Measurements from ENCODE around the gene GABRR3.

Gene GABRR3

DNA sequence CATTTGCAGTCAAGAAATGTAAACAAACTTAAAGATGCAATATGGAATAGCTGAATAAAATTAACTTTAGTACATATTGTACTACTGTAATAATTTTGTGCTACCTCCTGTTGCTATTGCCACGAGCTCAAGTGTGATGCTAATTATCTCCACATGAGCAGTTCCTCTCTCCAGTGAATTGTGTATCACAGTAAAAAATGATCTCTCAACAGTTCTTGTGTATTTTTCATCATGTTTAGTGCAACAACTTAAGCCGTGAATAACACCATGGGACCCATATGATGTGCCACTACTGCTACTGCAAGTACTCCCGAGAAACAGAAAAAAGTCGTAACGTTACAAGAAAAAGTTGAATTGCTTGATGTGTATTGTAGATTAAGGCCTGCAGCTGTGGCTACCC is 75.2 kb downstream of the GABRR3 start:
- no peak for DNase-seq (ENCODE audit: extremely low read depth in 1 of 2, low read depth in 1 of 2)

DNA sequence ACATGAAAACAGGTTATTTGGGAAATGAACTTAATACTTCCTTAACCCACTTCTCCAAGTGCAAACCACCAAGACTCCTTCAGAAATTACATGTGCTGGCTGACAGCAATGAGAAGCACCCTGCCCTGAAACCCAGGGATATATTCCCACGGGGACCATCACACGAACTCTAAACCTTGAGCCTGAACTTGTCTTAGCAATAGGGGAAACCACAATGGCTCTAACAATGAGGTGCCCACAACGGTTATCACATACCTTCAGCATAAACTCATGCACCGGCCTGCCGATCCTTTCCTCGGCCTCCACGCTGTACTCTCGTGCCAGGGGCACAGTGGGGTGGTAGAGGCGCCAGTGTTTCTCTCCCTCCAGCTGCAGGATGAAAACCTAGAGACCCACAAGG is 76.3 kb downstream of the GABRR3 start:
- no peak for DNase-seq (ENCODE audit: extremely low read depth in 1 of 2, low read depth in 1 of 2)

DNA sequence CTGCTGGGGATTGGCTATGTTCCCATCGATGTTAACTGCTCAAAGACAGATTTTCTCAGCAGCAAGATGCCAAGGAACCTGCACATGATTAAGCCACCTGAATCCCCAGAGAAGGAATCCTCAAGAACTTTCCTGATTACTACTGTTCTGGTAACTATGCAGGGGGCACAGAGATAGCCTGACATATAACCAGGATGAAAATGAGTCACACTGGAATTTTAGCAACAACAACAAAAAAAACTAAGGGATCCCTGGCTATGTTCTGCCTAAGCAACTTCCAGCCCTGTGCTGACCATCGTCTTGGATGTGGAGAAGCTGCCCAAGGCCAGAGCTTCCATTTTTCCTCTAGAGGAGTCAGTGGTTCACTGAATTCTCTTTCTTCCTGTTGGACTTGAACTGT is 76.7 kb downstream of the GABRR3 start:
- no peak for DNase-seq (ENCODE audit: extremely low read depth in 1 of 2, low read depth in 1 of 2)

DNA sequence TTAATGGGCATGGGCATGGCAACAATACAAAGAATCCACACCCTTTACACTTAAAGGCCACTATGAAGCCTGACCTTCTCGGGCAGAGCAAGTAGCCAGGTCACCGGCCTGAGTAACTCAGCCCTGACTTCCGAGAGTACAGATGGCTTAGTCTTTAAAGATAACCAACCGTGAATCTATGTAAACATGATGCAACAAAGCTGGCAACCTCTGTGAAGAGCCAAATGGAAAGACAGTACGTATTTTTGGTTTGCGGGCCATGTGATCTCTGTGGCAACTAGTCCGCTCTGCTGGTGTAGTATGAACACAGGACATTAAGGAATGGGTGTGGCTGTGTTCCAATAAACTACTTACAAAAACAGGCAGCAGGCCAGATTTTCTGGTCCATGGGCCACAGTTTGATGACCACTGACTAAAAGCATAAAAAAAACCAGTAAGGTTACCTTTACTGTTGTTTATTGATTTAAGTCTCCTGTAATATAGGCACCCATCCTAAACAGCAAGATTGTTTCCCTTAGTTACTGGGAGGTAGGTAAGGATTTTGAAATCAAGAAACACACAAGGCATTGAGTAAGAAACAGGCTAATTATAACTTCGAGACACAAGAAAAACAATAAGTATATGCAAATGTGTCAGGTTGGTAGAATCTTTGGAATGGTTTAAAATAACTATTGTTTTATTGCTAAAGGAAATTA is 77.4 kb downstream of the GABRR3 start:
- DNase-seq (ENCODE audit: extremely low read depth in 1 of 2, low read depth in 1 of 2), result no peak

DNA sequence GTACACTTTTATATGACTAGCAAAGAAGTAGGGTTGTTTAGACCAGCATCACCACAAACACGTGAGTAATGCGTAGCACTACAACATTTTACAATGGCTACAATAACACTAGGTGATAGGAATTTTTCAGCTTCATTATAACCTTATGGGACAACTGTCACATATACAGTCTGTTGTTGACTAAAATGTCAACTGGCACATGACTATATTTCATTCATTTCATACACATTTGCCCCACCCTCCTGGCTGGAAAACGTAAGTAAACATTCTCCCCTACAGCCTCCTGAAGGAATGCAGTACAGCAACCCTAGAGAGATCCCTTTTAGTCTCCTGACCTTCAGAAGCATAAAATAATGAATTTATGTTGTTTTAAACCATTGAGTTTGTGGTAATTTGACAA is 79.1 kb downstream of the GABRR3 start:
- DNase-seq (ENCODE audit: extremely low read depth in 1 of 2, low read depth in 1 of 2), result no peak

DNA sequence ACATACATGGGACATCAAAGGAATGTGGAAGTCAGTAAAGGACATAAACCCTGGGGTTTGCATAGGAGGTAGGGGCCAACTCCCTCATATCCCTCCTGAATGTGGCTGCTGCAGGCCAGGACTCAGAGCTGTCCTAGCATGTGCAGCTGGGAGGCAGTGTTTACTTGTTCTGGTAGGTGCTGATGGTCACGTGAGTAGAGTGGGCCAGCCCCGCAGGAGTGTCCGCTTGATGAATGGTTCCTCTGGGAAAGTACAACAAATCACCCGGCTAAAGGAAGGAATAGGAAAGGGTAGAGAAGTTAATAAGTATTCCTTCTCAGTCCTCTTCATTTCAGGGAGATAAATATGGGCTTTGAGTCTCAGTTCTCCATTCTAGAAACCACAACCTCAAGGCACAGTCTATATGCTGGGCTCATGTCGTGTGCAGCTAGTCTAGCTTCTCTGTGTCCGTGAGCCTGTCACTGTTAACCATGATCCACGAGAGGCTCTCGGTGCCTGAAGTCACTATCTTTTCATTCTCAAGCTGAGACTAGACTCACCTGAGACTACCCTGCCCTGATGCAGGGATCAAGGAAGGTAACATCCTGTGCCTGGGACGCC is 80.8 kb downstream of the GABRR3 start:
- DNase-seq (ENCODE audit: extremely low read depth in 1 of 2, low read depth in 1 of 2), result no peak

DNA sequence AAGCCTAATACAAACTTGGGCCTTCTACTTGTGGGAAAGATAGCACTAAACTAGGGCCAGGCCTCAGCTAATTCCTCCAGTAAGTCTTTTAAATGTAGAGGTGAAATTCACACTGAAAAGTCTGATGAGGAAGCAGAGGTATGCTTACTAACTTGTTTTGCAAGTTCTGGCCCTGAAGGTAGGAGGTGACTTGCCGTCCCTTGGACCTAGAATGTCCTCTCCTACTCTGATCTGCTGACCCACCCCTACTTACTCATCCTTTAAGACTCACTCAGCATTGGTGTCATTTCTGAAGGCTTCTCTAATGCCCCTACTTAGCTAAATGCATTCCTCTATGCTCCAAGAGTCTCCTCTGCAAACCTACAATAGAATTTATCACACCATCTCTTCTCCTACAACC is 82.2 kb downstream of the GABRR3 start:
- DNase-seq (ENCODE audit: extremely low read depth in 1 of 2, low read depth in 1 of 2), result no peak

DNA sequence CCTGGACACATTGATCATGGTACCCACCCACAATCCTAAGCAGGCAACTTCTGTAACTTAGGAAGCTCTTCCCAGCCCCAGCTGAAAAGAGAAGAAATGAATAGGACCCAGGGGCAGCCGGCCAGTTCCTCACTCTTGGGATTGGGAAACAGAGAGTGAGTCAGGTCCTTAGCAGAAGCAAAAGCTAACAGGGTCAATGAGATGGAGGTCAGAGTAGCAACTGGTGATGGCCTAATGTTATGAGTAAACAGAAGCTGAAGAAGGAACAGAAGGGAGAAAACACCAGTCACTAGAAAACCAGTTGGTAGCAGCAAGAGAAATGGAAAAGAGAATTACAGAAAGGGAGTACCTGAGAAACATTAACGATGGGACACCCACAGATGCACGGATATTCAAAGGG is 82.8 kb downstream of the GABRR3 start:
- no peak for DNase-seq (ENCODE audit: extremely low read depth in 1 of 2, low read depth in 1 of 2)

DNA sequence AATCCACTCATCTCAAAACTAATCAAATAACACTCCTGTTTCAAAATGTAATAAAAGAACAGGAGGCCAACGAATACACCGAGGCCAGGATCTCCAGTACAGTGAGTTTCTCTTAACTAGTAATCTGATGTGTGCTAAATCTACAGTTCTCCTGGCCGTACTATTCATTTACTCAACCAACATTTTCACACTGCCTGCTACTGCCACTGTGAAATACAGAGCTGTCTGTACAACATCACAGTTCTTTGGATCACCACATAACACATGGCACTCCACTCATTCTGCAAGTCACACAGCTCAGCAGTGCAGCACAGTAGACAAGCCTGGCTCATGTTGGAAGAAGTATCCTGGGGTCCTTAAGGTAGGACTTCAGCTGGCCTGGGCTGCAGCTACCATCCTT is 84.8 kb downstream of the GABRR3 start:
- DNase-seq (ENCODE audit: extremely low read depth in 1 of 2, low read depth in 1 of 2), result no peak

DNA sequence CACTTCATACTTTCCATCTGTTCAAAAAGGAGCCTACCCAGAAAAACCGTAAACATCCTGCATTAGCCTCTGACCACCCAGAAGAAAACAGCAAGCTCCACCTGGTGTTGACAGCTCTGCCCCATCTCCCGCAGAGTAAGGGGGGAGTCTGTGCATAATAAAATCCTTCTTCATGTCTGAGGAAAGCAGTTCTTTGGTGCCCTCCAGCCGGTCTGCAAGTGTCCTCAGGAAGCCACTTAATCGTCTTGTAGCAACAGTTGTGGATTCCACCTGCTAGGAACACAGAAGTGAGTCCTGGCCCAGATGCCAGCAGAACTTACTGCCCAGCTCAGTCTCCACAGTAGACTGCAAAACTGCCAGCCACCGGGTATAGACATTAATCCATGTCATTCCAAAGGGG is 85.4 kb downstream of the GABRR3 start:
- no peak for DNase-seq (ENCODE audit: extremely low read depth in 1 of 2, low read depth in 1 of 2)

DNA sequence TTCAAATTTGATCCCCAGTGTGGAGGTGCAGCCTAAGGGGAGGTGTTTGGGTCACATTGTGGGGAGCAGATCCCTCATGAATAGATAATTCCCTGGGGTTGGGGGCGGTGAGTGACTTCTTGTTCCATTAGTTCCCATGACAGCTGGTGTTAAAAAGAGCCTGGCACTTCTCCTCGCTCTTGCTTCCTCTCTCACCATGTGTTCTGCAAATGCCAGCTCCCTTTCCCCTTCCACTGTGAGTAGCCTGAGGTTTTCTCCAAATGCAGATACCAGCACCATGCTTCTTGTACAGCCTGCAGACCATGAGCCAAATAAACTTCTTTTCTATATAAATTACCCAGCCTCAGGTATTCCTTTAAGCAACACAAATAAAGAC is 86.0 kb downstream of the GABRR3 start:
- no peak for DNase-seq (ENCODE audit: extremely low read depth in 1 of 2, low read depth in 1 of 2)

DNA sequence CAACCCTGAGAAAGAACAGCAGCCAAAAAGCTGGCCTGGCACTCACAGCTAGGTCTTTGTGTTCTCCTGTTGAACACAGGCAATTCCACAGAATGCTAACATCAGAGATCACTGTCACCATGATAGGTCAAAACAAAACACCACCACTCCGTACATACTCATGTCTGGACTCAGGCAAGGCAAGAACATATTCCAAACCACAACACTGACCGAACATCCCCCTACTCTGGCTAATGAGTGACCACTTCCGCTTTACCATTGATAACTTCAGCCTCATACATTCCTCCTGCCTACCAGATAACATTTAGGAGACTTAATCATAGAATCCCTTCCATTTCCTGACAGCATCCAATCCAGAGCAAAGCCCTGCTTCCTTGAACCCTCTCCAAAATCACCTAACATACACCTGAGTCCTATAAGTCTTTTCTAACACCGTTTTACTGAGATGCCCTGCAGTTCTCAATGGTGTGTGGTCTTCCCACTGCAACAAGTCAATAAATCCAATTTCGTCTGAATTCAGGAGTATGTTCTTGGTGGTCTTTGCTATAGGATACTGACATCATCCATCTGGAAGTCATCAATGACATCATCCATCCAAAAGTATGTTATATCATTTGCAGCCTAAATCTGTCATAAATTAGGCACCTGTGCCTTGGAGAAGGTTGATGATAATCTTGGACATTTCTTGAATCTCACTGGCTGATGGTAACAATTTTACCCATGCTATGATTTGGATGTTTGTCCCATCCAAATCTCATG is 86.6 kb downstream of the GABRR3 start:
- DNase-seq (ENCODE audit: extremely low read depth in 1 of 2, low read depth in 1 of 2), result no peak

DNA sequence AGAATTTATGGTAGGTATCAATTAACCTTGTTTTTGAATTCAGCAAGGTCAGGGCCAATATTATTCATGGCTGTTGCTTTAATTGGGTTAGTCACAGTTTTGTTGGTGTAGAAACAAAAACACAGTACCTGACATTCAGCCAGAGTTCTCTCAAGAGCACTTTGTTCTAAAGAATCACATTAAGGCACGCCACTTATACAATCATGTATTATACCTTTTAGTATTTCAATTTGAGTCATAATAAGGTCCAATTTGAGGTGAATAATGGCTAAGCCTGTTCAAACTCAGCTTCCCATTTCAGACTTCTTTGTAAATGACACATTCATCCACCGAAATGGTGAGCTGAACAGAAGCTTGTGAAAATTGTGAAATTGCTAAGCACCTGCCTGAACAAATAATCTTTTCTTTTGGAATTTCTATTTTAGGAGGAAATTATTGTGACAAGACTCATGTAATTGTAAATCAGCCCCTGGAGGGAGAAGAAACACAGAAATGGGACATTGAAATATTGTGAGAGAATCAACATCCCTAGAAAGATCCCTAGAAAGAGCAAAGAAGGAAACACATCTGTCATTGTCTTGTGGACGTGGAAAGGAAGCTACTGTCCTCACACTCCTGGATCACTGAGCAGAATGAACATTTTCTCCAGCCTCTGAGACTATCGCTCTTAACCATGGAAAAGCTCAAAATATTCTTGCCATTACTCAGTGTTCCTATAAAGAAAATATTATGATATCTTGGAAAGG is 92.1 kb downstream of the GABRR3 start:
- no peak for DNase-seq (ENCODE audit: extremely low read depth in 1 of 2, low read depth in 1 of 2)

DNA sequence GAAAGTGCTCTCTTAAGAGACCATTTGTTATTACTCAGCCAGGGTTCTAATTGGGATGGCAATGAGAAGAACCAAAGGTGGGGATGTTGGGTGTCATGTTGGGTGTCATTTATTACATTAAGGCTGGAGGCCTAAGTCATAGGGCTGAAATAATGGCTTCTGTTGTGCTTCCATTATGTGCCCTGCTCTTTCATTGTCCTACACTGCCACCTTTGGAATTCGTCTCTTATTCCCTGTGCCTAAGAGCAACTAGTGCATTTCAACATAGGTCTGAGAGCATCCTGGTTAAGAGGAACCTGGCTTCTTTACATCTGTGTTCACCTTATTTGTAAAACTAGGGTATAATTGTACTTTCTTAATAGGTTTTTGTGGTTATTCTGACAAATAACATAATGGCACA is 95.1 kb downstream of the GABRR3 start:
- DNase-seq (ENCODE audit: extremely low read depth in 1 of 2, low read depth in 1 of 2), result no peak

DNA sequence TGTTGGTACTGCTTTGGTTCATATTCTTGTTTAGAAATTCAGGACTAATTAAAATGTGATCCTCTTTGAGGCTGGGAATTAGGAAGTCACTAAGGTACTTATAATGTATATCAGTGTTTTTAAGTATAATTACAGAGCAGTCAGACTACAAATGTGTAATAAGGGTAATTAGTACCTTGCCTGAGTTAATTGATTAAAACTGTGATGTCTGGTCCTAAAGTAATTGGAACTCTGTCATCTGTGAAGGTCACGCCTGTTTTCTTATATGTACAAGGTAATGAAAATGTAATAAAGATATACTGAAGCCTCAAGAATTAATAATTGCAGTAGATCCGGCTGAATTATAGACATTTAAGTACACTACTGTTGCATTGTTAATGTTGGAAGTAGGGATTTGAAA is 95.7 kb downstream of the GABRR3 start:
- no peak for DNase-seq (ENCODE audit: extremely low read depth in 1 of 2, low read depth in 1 of 2)

DNA sequence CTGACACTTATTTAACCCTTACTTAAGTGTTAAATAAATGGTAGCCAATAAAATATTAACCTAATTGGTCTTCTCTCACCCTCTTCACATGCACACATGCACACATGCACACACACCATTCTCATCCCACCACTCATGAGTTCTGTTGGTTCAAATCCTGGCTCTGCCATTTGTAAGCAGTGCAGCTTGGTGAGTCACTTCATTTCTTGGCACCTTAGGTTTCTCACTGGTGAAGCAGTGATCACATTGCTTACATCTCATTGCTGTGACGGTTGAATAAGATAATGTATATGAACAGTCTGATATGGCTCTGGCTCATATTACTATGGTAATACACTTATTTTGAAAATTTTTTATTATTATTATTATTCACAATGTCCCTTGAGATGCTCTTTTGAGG is 96.7 kb downstream of the GABRR3 start:
- no peak for DNase-seq (ENCODE audit: extremely low read depth in 1 of 2, low read depth in 1 of 2)

DNA sequence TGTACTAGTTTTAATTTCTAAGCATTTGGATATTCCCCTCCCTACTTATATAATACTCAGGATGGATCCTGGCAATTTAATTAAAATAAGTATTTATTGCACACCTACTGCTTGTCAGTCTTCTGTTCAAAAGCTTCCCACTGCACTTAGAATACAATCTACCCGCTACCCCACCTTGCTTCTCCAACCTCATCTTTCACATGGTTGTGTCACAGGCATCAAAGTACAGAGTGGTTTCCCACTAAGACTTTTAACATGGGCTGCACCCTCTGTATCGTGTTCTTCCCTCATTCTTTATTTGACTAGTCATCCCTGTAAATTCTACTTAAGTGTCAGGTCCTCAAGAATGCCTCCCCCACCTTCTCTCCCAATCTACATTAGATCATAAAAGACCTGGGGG is 97.9 kb downstream of the GABRR3 start:
- no peak for DNase-seq (ENCODE audit: extremely low read depth in 1 of 2, low read depth in 1 of 2)

DNA sequence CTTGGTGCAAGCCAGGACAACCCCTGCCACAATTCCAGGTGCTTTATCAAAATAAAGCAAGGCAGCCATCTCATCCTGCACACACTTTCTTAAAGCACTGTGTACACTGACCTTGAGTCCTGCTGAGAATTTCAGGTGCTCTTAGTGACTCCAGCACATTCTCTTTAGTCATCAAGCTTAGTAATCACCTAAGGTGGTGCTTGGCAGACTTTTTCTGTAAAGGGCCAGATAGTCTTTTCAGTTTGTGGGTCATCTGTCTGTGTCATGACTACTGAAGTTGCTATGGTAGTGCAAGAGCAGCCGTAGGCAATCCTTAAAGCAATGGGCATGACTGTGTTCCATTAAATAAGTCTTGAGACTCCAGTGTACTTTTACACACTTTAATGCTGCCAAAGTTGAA is 99.3 kb downstream of the GABRR3 start:
- no peak for DNase-seq (ENCODE audit: extremely low read depth in 1 of 2, low read depth in 1 of 2)
